Stimulated activated CD4-positive, alpha-beta T cell treated with anti-CD3 and anti-CD28 coated beads, Interleukin-15, amount 100 ng/mL, for 24 hours (primary cell): ENCODE measurements around the gene CCDC6.
"Not testable (repeated sequence)": the region's sequence is repeated elsewhere in the genome, so short reads cannot be mapped to it uniquely, and the experiment has no call there.

Source experiments
- DNase-seq: peaks from one replicate; pipeline ENCODE4 v3.0.0-alpha.2; 2020

CCDC6 gene

GRCh38 chr10:59879363-59879913 lies 26.9 kb downstream of the CCDC6 start:
- no peak for DNase-seq

DNA sequence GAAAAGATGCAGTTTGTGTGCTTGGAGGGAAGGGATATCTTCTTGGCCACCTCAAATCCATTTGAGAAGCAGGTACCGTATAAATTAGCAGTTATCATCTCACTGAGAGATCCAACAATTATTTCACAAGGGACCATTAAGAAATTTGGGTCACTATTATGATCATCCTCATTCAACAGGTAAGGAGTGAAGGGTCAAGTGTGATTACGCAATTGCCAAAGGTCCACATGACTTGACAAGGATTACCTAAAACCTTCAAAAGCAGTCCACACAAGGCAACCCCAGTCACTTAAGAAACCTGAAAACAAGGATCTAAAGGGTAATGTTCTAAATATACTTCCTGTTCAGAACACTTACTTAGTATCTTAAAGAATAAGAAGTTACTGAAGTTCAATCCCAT lies 27.4 kb downstream of the CCDC6 start:
- no peak for DNase-seq

DNA sequence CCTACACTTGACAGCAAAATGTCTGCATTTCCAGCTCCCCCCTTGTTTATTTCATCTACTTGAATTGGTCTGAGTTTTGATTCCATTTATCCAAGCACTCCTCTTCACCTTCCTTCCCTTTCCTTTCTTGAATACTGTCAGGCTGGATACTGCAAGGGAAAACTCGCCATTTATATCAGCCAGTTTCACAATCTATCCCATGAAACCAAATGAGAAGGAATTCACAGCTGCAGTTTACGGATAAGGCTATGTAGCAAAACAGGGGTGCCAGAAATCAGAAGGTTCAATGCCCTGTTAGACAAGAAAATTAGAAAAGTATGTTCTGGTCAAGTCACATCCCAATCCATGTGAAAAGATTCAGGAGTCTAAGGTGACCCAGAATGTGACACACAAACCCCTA lies 28.1 kb downstream of the CCDC6 start:
- DNase-seq: no peak

DNA sequence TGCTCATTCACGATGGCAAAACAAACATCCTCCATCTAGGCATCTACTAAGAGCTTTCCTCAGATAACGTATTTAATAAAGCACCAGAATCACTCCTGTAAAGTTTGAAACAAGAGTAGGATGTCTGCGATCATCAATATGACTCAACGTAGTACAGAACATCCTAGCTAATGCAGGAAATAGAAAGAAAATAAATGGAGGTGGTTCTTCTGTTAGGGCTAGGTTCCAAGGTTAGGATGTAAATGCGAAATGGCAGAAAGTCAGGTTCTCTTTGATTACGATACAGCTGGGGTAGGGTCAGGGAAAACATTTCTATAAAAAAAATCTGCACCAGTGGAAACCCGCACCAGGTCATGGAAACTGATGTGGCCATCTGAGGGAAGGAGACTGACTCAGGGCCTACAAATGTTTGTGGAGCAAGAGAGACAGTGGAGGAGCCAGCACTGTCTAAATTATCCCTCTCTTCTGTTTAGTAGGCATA lies 29.1 kb downstream of the CCDC6 start:
- DNase-seq: no peak

- no peak for DNase-seq
Observed at GRCh38 chr10:59876695-59877094, 29.7 kb downstream of the CCDC6 start.

GRCh38 chr10:59876208-59876607 lies 30.1 kb downstream of the CCDC6 start:
- DNase-seq: not testable (repeated sequence)

GRCh38 chr10:59873896-59874295 lies 32.5 kb downstream of the CCDC6 start:
- DNase-seq: no peak

DNA sequence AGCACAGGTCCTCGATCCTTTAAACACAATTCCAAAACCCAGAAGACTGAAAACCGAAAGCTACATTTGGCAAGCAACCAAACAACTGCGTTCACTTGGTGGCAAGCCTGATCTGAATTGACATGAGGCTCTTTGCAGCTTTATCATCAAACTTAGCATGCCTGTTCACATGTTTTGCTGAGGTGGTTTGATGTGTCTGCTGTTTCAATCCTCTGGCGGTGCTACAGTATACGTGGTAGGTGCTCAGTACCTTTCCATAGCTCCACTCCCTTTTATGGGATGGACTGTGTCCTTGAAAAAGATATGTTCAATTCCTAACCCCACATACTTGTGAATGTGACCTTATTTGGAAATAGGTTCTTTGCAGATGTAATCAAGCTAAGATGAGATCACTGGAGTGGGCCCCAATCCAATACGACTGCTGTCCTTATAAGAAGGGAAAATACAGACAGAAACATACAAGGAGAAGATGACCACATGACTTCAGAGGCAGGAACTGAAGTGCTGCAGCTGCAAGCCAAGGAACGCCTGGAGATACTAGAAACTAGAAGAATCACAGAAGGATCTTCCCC lies 33.4 kb downstream of the CCDC6 start:
- DNase-seq: no peak

- no peak for DNase-seq
Observed at GRCh38 chr10:59870152-59870551, 36.2 kb downstream of the CCDC6 start.

- no peak for DNase-seq
Observed at GRCh38 chr10:59869594-59869940, 36.8 kb downstream of the CCDC6 start.

DNA sequence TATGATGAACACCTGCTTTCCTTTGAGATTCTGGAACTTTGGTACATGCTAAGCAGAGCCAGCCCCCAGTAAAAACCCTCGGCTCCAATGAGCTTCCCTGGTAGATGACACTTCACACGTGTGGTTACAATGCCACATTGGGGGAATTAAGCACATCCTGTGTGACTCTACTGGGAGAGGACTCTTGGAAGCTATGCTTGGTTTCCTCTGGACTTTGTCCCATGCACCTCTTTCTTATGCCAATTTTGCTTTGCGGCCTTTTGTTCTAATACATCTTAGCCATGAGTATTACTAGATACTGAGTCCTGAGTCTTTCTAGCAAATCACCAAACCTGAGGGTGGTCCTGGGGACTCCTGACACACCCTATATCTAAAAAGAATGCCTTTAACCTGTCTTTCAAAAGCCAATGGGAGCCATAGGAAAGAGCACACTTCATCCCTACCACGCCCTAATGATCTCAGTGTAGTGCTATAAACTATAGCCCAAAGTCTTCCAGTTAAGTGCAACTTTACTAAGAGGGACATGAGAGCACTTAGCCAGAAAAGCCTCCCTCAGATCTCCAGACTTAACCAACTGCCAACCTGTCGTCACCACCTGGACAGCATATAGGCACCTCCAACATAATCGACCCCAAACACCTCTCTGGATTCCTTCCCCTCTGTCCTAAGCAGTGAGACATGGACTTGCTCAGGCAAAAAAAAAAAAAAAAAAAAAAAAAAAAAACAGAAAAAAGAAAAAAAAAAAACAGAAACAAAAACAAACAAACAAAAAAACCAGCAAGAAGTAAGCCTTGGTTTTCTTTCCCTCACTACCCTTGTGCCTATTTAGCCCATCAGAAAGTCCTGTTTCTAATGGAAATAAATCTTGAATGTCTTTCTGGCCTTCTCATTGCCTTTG lies 37.4 kb downstream of the CCDC6 start:
- no peak for DNase-seq

- no peak for DNase-seq
Observed at GRCh38 chr10:59867590-59867989, 38.8 kb downstream of the CCDC6 start.

- no peak for DNase-seq
Observed at GRCh38 chr10:59865101-59865500, 41.3 kb downstream of the CCDC6 start.

DNA sequence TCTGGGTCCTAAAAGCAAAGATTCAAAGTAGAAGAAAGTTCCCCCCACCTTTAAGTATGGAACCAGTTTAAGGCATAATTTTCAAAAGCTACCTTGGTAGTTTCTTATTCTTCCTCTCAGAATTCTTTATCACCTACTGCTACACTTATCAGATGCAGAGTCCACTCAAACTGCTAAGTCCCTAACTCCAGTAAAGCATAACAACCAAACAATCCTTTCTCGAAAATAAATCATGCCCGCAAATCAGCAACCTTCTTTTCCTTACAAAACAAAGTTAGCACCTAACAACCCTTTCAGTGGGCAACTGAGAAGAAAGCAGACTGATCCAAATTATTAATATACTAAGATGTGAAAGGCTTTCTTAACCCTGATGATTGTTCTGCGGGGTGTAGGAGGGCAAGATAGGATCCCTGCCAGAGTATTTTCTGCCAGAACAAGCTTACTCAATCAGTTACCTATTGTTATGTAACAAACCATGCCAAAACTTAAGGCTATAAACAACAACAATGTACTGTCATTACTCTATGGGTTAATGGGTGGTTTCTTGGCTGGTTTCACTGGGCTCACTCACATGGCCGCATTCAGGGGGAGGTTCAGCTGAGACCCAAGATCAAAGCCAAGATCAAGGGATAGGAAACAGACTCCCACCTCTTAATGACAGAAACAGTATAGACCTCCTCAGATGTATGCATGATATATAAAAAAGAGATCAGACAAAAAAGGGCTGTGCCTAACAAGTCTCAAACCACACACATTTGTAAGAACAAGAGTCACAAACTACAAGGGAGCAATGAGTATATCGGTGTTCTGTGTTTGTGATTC lies 42.0 kb downstream of the CCDC6 start:
- DNase-seq: no peak

GRCh38 chr10:59859570-59859969 lies 46.8 kb downstream of the CCDC6 start:
- no peak for DNase-seq

DNA sequence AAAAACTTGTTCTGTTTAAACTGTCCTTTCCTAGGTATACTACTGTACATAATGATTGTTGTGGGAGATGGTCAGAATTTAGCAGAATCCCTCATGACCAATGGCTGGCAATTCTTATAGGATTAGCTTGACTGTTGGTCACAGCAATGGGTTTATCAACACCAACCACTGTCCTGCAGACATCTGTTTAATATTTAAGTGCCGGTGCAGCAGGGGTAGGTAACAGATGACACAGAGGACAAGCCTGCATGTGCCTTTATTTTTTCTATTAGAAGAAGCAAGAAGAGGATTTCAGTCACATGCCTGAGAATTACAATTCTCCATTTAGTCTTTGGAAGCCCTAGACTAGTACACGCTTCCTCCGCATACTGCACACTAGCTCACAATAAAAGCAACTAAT lies 48.4 kb downstream of the CCDC6 start:
- DNase-seq: no peak

- DNase-seq: no peak
Observed at GRCh38 chr10:59857049-59857448, 49.3 kb downstream of the CCDC6 start.

GRCh38 chr10:59856104-59856503 lies 50.3 kb downstream of the CCDC6 start:
- DNase-seq: no peak

DNA sequence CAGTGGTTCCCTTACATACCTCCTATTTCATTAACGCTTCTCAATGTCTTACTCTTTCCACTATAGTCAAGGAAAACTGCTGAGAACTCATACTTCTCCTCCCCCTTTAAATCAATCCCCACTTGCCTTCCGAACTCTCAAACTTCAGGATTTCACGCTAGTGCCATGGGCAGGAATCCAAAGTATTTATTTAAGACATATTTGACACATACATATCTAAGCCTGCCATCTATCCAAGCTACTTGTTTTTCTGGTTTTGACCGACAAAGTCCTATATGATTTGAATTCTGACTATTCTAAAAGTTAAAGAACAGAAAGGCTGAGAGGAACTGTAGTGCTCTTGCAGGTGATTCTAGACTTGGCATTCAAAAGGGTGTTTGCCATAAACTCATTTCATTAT lies 51.8 kb downstream of the CCDC6 start:
- DNase-seq: no peak

GRCh38 chr10:59852670-59853069 lies 53.7 kb downstream of the CCDC6 start:
- no peak for DNase-seq

DNA sequence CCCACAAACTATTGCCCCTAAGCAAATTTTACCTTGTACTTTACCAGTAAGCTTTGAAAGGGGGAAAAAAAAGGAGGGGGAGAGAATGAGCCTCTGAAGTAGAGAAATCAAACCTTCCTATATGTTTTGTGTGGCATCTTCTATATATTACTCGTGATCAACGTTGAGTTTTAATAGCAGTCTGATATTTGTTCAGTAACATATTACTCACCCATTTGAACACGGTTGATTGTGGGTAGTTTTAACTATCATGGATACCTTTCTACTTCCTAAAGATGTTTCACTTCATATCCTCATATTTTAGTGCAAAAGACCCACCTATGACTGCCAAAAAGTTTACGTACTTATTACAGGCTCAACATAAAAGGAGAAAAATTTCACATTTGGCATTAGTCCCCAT lies 54.5 kb downstream of the CCDC6 start:
- no peak for DNase-seq

- no peak for DNase-seq
Observed at GRCh38 chr10:59847888-59848287, 58.5 kb downstream of the CCDC6 start.

- no peak for DNase-seq
Observed at GRCh38 chr10:59847326-59847725, 59.0 kb downstream of the CCDC6 start.
